PC-9 (cell line): ENCODE measurements around the gene SSTR3.

Source experiments
- CTCF ChIP-seq: fragments of 200-600 bp; sonication (generic); conservative IDR thresholded peaks from 2 replicates; pipeline ENCODE4 v1.6.1; 2017; ENCODE audit warnings: mixed run types, antibody characterized with exemption, mild to moderate bottlenecking, moderate library complexity
- EZH2 ChIP-seq: fragments of 200-600 bp; sonication (generic); IDR thresholded peaks from 2 replicates; pipeline ENCODE4 v1.8.0; 2017; ENCODE audit warnings: antibody characterized with exemption, low read depth

- TF ChIP-seq CTCF (no peak), EZH2 (no peak)
These were observed 1.0 kb downstream of the SSTR3 start for GRCh38 chr22:37211075-37211865.
